HCT116 (cell line): ENCODE measurements around the gene MRTFB. TPM values are rescaled to one million over a fixed set of nuclear protein-coding genes. Genes with fewer than 3 reads are reported as not detected.

ENCODE experiments used
- ATAC-seq: fragments of 200-7000 bp; cut with Tn5 transposase; 2 replicates; pipeline ENCODE4 v1.9.1; 2020; ENCODE audit warnings: mild to moderate bottlenecking, moderate library complexity
- BruUV-seq: library from RNA; stranded (reverse); fragments of 400-500 nt; replicated peaks from 2 replicates; lab custom pipeline; 2021; lab: Mats Ljungman, UMichigan
- CTCF ChIA-PET: fragments of 300-600 bp; sonication (Branson Sonifier 250); formaldehyde crosslinking; loops from one replicate; lab custom pipeline; 2021; ENCODE audit warnings: antibody characterized with exemption; lab: Charles Lee
- POLR2A ChIA-PET: fragments of 300-600, 350-600 bp; sonication (Branson Sonifier 250); formaldehyde crosslinking; loops from one replicate; lab custom pipeline; 2021; ENCODE audit warnings: antibody characterized with exemption; lab: Charles Lee
- RAD21 ChIA-PET, 2 experiments: fragments of 300-600 bp; sonication (Branson Sonifier 250); formaldehyde crosslinking; loops; one replicate each; lab custom pipeline; 2023; ENCODE audit warnings: low total read pairs in 2 of 2; ENCODE audit not compliant: uncharacterized antibody in 2 of 2, unreplicated experiment in 2 of 2, low non-redundant PET in 1 of 2; lab: Charles Lee
- DNase-seq: peaks from one replicate; pipeline ENCODE4 v3.0.0-alpha.2; 2010; ENCODE audit warnings: low read depth, low spot score
- H2AFZ ChIP-seq: fragments of 200-600 bp; shearing (Covaris generic), sonication (generic); 2 replicates; pipeline ENCODE4 v1.6.1; 2017; ENCODE audit warnings: low read depth, mixed run types, mixed read lengths, antibody characterized with exemption, low read length; ENCODE audit not compliant: poor library complexity, severe bottlenecking
- H3K27ac ChIP-seq: 2 replicates; pipeline ENCODE4 v1.5.1; 2012; ENCODE audit warnings: low read depth, low read length
- H3K27me3 ChIP-seq: fragments of 200-600 bp; sonication (generic); 2 replicates; pipeline ENCODE4 v1.6.1; 2016; ENCODE audit warnings: mixed run types, low read length, mixed read lengths; ENCODE audit not compliant: insufficient read depth
- H3K36me3 ChIP-seq, 2 experiments: fragments of 200-500 bp in 1 of 2; fragments of 200-600 bp in 1 of 2; sonication (Bioruptor generic) in 1 of 2; sonication (generic) in 1 of 2; 2 replicates each; pipeline versions ENCODE4 v1.5.1 to v1.6.1; 2014 to 2016; ENCODE audit warnings: low read length in 2 of 2, inconsistent platforms in 1 of 2, mixed read lengths in 1 of 2, mixed run types in 1 of 2; ENCODE audit not compliant: insufficient read depth in 2 of 2, control insufficient read depth in 1 of 2
- H3K4me1 ChIP-seq, 2 experiments: fragments of 200-600 bp in 1 of 2; sonication (generic) in 1 of 2; 2 replicates each; pipeline versions ENCODE4 v1.5.1 to v1.6.1; 2012 to 2017; ENCODE audit warnings: low read length in 2 of 2, inconsistent platforms in 1 of 2, mild to moderate bottlenecking in 1 of 2, mixed read lengths in 1 of 2, mixed run types in 1 of 2, moderate library complexity in 1 of 2; ENCODE audit not compliant: insufficient read depth in 2 of 2, control insufficient read depth in 1 of 2
- H3K4me2 ChIP-seq: fragments of 200-600 bp; sonication (generic); 2 replicates; pipeline ENCODE4 v1.6.1; 2017; ENCODE audit warnings: mixed run types, low read length, mixed read lengths
- H3K4me3 ChIP-seq, 2 experiments: fragments of 200-600 bp in 1 of 2; sonication (generic) in 1 of 2; replicated peaks in 1 of 2; 2 replicates each; pipeline ENCODE4 v1.5.1; 2011 to 2016; ENCODE audit warnings: low read length in 2 of 2, control low read depth in 1 of 2, low read depth in 1 of 2, mild to moderate bottlenecking in 1 of 2, mixed read lengths in 1 of 2, mixed run types in 1 of 2
- H3K79me2 ChIP-seq: fragments of 200-600 bp; sonication (generic); 2 replicates; pipeline ENCODE4 v1.6.1; 2017; ENCODE audit warnings: mild to moderate bottlenecking, mixed run types, low read length, moderate library complexity, mixed read lengths; ENCODE audit not compliant: insufficient read depth
- H3K9ac ChIP-seq: fragments of 200-600 bp; sonication (generic); 2 replicates; pipeline ENCODE4 v1.6.1; 2016; ENCODE audit warnings: low read length, mixed read lengths
- H3K9me2 ChIP-seq: fragments of 200-600 bp; sonication (generic), shearing (Covaris generic); 2 replicates; pipeline ENCODE4 v1.6.1; 2017; ENCODE audit warnings: mixed run types, mild to moderate bottlenecking, moderate library complexity; ENCODE audit not compliant: insufficient read depth
- H3K9me3 ChIP-seq, 2 experiments: fragments of 200-500 bp in 1 of 2; fragments of 200-600 bp in 1 of 2; sonication (Bioruptor generic) in 1 of 2; sonication (generic) in 1 of 2; 2 replicates each; pipeline ENCODE4 v1.6.1; 2014 to 2017; ENCODE audit warnings: low read length in 2 of 2, mixed read lengths in 2 of 2, inconsistent platforms in 1 of 2, low read depth in 1 of 2, mild to moderate bottlenecking in 1 of 2, mixed run types in 1 of 2, moderate library complexity in 1 of 2; ENCODE audit not compliant: control insufficient read depth in 1 of 2, insufficient read depth in 1 of 2
- H4K20me1 ChIP-seq: fragments of 200-600 bp; sonication (generic), shearing (Covaris generic); 2 replicates; pipeline ENCODE4 v1.6.1; 2017; ENCODE audit warnings: mixed run types, mild to moderate bottlenecking, moderate library complexity; ENCODE audit not compliant: insufficient read depth
- CBX3 ChIP-seq: IDR thresholded peaks from 2 replicates; pipeline ENCODE4 v1.6.1; 2012; ENCODE audit warnings: low read depth
- CEBPB ChIP-seq: IDR thresholded peaks from 2 replicates; pipeline ENCODE4 v1.6.1; 2012; ENCODE audit warnings: low read depth
- EGR1 ChIP-seq: IDR thresholded peaks from 2 replicates; pipeline ENCODE4 v1.6.1; 2012; ENCODE audit warnings: low read depth
- EZH2phosphoT487 ChIP-seq: fragments of 200-600 bp; IDR thresholded peaks from 2 replicates; pipeline ENCODE4 v1.6.1; 2018; ENCODE audit warnings: antibody characterized with exemption, borderline replicate concordance
- REST ChIP-seq: IDR thresholded peaks from 2 replicates; pipeline ENCODE4 v1.6.1; 2012; ENCODE audit warnings: low read depth
- SIN3A ChIP-seq: IDR thresholded peaks from 2 replicates; pipeline ENCODE4 v1.6.1; 2012; ENCODE audit warnings: low read depth
- SP1 ChIP-seq: IDR thresholded peaks from 2 replicates; pipeline ENCODE4 v1.6.1; 2012; ENCODE audit warnings: low read depth
- ZBTB33 ChIP-seq: IDR thresholded peaks from 2 replicates; pipeline ENCODE4 v1.6.1; 2011; ENCODE audit warnings: mild to moderate bottlenecking, low read length, moderate library complexity; ENCODE audit not compliant: insufficient replicate concordance; ENCODE audit errors: extremely low read depth
- intact Hi-C: fragments of 100-400 bp; cut with micrococcal nuclease; formaldehyde crosslinking; loops from 2 replicates; pipeline ENCODE4 v1.10.0; 2022
- total RNA-seq: library from RNA; stranded (reverse); gene quantifications from one replicate; pipeline ENCODE4 v1.2.1, GENCODE V29; 2021; ENCODE audit not compliant: unreplicated experiment
- TF ChIP-seq, protein P1 (sequence below), 3 experiments: fragments of 200-600 bp in 1 of 3; sonication (generic) in 1 of 3; IDR thresholded peaks in 2 of 3; conservative IDR thresholded peaks in 1 of 3; 2 replicates each; pipeline ENCODE4 v1.5.1; 2012 to 2017; ENCODE audit warnings: low read depth in 2 of 3, low read length in 2 of 3, antibody characterized with exemption in 1 of 3, borderline replicate concordance in 1 of 3, control low read depth in 1 of 3, mild to moderate bottlenecking in 1 of 3, mixed read lengths in 1 of 3, mixed run types in 1 of 3, moderate library complexity in 1 of 3; ENCODE audit not compliant: insufficient read depth in 1 of 3
- TF ChIP-seq, protein P2 (sequence below): IDR thresholded peaks from 2 replicates; pipeline ENCODE4 v1.6.1; 2012

MRTFB gene
- total RNA-seq, 1 experiment from 2014 or later: 39.0 TPM

GRCh38 chr16:14087590-14088154 is 16.6 kb downstream of the MRTFB start:
- DNase-seq (no peak), ATAC-seq (no peak)
- H3K9ac ChIP-seq: no peak overlapping the region
- no peaks in the 10 kb centered on the region for H3K9me3 ChIP-seq
- BruUV-seq: no TSS peak
- H3K4me3 ChIP-seq: no peak overlapping the region
- ChIA-PET POLR2A (no interaction called here), RAD21 (no interaction called here), CTCF (no interaction called here)
- peaks cover 83% of the 10 kb centered on the region for H3K79me2 ChIP-seq
- TF ChIP-seq CEBPB: peak; percentile 41; the same call in 1 of the 2 replicates
- TF ChIP-seq, protein P1, sequence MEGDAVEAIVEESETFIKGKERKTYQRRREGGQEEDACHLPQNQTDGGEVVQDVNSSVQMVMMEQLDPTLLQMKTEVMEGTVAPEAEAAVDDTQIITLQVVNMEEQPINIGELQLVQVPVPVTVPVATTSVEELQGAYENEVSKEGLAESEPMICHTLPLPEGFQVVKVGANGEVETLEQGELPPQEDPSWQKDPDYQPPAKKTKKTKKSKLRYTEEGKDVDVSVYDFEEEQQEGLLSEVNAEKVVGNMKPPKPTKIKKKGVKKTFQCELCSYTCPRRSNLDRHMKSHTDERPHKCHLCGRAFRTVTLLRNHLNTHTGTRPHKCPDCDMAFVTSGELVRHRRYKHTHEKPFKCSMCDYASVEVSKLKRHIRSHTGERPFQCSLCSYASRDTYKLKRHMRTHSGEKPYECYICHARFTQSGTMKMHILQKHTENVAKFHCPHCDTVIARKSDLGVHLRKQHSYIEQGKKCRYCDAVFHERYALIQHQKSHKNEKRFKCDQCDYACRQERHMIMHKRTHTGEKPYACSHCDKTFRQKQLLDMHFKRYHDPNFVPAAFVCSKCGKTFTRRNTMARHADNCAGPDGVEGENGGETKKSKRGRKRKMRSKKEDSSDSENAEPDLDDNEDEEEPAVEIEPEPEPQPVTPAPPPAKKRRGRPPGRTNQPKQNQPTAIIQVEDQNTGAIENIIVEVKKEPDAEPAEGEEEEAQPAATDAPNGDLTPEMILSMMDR (IDR thresholded peaks at IDR 0.05 in 2 of 3, conservative IDR thresholded peaks at IDR 0.05 in 1 of 3; ENCODE audit: borderline replicate concordance in 1 of 3, insufficient read depth in 1 of 3, low read depth in 2 of 3, low read length in 2 of 3): no peak
- H3K36me3 ChIP-seq: peaks cover 0 to 5% of the 10 kb centered on the region in 2 experiments; a peak in 1 of 4 replicates
- H2AFZ ChIP-seq: no peak overlapping the region
- H3K27me3 ChIP-seq: no peaks in the 10 kb centered on the region
- intact Hi-C loops: no loop called here
- no peaks in the 10 kb centered on the region for H3K9me2 ChIP-seq
- H3K4me2 ChIP-seq: no peak overlapping the region
- H4K20me1 ChIP-seq: no peaks in the 10 kb centered on the region
- H3K27ac ChIP-seq: no peak overlapping the region
- H3K4me1 ChIP-seq: peaks cover 13 to 20% of the 10 kb centered on the region in 2 experiments; a peak in 2 of 4 replicates

GRCh38 chr16:14088155-14088753 is 17.1 kb downstream of the MRTFB start:
- peaks cover 0 to 5% of the 10 kb centered on the region in 2 experiments; a peak in 1 of 4 replicates for H3K36me3 ChIP-seq
- no peak for DNase-seq
- BruUV-seq: no TSS peak
- no peak overlapping the region for H3K27ac ChIP-seq
- H2AFZ ChIP-seq: no peak overlapping the region
- ChIA-PET CTCF (no interaction called here), RAD21 (no interaction called here), POLR2A (no interaction called here)
- no peak for ATAC-seq
- H3K4me2 ChIP-seq: no peak overlapping the region
- H3K79me2 ChIP-seq: peaks cover 85% of the 10 kb centered on the region
- intact Hi-C loops: no loop called here
- H3K9ac ChIP-seq: no peak overlapping the region
- H3K27me3 ChIP-seq: no peaks in the 10 kb centered on the region
- no peak overlapping the region for H3K4me3 ChIP-seq
- no peaks in the 10 kb centered on the region for H3K9me2 ChIP-seq
- no peaks in the 10 kb centered on the region for H4K20me1 ChIP-seq
- peaks cover 17 to 22% of the 10 kb centered on the region in 2 experiments; a peak in 2 of 4 replicates for H3K4me1 ChIP-seq
- no peaks in the 10 kb centered on the region for H3K9me3 ChIP-seq
- TF ChIP-seq CEBPB: no peak
- no peak for TF ChIP-seq REST
- TF ChIP-seq EZH2phosphoT487: no peak
- TF ChIP-seq SP1: no peak
- TF ChIP-seq ZBTB33: no peak
- no peak for TF ChIP-seq CBX3
- TF ChIP-seq, protein P2, sequence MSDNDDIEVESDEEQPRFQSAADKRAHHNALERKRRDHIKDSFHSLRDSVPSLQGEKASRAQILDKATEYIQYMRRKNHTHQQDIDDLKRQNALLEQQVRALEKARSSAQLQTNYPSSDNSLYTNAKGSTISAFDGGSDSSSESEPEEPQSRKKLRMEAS: no peak
- TF ChIP-seq EGR1: no peak
- no peak for TF ChIP-seq SIN3A
